NCI-H1092 treated with DMSO at 0.1 percent for 48 hours (cell line): Measurements from ENCODE around the gene TMEM43.

Source experiments
- DNase-seq: peaks from one replicate; lab custom pipeline; 2025; lab: John Stamatoyannopoulos, UW

The TMEM43 gene

DNA sequence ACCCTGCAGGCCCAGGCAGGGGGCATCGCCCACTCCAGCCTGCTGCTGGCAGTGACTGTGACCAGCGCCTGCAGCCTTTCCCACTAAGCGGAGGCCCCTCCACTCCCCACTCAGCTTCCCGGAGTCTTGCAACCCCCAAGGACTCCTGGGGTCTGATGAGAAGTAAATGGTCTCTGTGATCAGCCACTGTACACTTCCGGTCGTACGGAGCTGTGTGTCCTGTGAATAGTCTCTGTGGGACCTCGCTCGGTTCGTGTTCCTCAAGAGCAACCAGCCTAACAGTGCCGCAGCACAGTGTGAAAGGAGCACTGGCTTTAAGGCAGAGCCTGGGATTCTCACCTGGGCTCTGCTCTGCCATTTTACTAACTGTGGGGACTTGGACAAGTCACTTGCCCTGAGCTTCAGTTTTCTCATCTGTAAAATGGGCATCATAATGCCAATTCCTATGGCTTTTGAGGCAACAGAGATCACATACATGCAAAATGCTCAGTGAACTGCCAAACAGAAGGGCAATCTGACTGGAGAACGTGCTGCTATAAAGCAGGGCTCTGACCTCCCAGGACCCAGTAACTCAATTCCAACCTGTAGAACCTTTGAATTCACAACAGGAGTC is 26.7 kb downstream of the TMEM43 start:
- DNase-seq = no peak

DNA sequence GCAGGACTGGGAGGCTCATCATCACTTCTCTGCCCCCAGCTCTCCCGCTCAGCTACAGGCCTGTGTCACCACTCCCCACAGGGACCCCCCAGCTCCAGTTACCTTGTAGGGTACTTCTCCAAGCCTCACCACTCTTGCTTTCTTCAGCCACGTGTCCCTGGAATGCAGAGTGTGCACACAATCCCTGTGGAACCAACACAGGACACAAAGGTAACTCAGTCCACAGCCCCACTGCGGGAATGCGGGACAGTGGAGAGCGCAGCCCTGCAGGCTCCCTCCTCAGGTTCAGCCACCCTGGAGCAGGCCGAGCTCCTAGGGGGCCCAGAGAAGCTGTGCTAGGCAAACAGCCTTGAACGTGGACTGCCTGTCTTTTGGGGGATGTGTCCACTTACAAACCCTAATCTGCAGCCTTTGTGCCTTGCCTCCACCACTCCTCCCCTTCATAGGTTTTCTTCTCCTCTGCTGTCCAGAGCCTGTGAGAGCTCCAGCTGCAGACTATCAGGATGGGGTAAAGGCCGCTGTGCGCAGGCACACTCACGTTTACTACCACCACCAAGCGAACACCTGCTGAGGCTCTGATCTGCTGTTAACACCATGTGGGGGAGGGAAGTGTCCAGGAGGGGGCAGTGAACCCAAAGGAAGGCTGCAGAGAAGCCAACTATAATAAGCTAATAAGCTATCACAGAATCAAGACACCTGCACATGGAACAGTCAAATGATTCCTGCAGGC is 27.5 kb downstream of the TMEM43 start:
- no peak for DNase-seq

- no peak for DNase-seq
Observed at GRCh38 chr3:14152963-14153355, 28.1 kb downstream of the TMEM43 start.

DNA sequence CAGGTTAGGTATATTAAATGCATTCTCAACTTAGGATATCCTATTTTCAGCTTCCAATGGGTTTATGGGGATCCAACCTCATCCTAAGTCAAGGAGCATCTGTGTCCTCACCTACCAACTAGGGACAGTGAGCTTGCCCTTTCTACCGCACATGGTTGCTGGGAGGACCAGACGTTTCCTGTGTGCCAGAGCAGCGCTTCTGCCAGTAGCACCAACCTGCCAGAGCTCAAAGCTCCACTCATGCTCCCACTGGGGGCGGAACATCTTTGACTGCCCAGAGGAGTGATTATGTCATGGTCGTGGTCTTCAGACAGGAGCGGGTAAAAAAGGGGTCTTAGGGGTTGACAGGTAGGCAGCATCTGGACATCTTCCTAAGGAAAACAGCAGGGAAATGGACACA is 28.8 kb downstream of the TMEM43 start:
- DNase-seq = no peak

DNA sequence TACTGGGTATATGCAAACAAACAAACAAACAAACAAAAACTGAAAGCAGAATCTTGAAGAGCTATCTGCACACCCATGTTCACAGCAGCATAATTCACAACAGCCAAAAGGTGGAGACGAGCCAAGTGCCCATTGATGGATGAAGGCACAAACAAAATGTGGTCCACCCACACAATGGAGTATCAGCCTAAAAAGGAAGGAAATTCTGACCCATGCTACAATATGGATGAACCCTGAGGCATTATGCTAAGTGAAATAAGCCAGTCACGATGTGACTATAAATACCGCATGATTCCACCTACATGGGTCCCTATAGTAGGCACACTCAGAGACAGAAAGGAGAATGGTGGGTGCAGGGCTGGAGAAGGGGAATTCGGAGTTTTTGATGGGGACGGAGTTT is 29.4 kb downstream of the TMEM43 start:
- DNase-seq = no peak

- no peak for DNase-seq
Observed at GRCh38 chr3:14154895-14155440, 30.1 kb downstream of the TMEM43 start.

DNA sequence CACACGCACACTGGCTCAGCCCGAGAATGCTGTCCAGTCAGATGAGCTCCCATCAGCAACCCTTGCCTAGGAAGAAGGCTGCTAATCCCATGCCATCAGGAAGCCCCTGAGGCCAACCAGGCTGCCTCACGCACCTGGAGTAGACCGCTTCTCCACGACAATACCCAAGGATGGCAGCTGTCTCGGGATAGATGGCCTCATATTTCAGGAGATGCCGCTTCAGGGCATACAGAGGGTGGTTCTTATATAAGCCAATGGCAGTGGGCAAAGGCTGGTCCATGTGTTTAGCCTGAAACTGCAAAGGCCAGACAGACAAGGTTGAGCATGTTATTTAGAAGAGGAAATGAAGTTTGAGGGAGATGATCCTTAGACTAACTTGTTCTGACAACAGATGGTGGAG is 31.3 kb downstream of the TMEM43 start:
- DNase-seq = no peak

GRCh38 chr3:14156843-14157561 is 32.1 kb downstream of the TMEM43 start:
- no peak for DNase-seq

- no peak for DNase-seq
Observed at GRCh38 chr3:14157951-14158350, 33.1 kb downstream of the TMEM43 start.

GRCh38 chr3:14158370-14158769 is 33.5 kb downstream of the TMEM43 start:
- DNase-seq = no peak

GRCh38 chr3:14159426-14159825 is 34.6 kb downstream of the TMEM43 start:
- no peak for DNase-seq

- no peak for DNase-seq
Observed at GRCh38 chr3:14161282-14161681, 36.4 kb downstream of the TMEM43 start.

GRCh38 chr3:14162178-14162577 is 37.3 kb downstream of the TMEM43 start:
- DNase-seq = no peak

DNA sequence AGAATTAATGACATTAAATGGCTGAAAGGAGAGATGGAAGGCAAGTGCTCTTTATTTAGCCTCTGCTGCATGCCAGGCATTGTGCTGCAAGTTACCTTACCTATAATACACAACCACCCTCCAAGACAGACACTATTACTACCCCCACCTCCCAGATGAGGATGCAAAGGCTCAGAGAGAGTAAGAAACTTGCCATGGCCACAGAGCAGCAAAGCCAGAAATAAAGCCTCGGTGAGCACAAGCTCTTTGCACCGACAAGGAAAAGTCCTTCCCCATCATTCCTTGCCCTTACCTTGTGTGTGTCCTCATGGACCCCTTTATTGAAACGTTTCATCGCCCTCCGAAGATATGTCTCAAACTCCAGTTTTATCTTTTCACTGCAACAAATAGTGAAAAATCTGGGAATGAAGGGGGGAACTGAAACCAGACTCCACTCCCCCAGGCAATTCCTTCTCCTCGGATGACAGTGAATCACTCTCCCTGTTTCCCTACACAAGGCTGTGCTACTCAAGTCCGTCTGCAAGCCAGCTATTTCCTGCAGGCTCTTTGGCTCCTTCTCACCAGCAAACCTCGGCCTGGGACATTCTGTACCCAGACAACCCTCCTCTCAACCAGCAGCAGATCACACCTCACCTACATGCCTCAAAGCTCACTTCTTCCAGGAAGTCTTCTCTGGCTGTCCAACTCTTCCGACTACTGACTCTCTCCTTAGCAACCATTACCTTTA is 42.2 kb downstream of the TMEM43 start:
- no peak for DNase-seq

GRCh38 chr3:14169435-14169834 is 44.6 kb downstream of the TMEM43 start:
- DNase-seq = no peak

DNA sequence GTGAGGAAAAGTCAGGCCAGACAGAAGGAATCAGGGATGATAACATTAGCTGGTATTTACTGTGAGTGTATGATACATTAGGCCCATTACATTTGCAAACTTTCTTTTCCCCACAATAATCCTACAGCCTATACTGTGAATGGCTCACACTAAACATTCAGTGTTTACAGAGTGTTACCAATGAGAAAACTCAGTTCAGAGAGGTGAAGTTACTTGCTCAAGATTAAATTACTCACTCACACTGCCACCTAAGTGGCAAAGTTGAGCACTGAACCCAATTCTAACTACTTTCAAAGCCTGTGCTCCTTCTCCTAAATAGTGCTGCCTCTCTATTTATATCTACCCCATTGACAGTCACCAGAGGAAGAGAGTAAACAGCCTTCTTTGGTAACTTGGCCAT is 45.0 kb downstream of the TMEM43 start:
- no peak for DNase-seq

DNA sequence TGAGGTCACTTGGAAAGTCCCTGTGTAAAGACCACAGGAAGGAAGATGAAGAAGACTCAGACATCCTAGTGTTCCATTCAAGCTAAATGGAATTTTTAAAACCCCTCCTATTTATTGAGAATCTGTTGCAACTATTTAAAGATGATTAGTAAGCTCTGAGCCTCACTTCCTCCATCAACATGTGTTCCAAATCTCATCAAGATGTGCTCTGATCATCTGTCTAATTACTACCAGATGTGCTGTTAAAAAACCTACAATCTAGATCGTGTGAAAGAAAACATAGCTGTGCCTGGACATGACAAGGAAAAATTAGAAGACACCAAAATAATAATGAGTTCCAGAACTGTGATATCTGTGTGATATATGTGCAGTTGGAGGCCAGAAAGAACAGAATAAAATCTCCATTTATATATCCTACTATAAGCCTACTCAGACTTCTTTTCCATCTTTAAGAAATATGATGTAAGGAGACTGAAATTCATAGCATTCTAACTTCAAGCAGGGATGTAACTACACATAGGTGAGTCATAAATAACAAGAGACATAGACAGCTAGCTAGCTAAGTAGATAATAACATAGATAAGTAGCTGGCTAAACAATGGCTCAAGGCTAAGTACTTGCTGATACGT is 45.8 kb downstream of the TMEM43 start:
- DNase-seq = no peak

- no peak for DNase-seq
Observed at GRCh38 chr3:14172496-14172895, 47.6 kb downstream of the TMEM43 start.

DNA sequence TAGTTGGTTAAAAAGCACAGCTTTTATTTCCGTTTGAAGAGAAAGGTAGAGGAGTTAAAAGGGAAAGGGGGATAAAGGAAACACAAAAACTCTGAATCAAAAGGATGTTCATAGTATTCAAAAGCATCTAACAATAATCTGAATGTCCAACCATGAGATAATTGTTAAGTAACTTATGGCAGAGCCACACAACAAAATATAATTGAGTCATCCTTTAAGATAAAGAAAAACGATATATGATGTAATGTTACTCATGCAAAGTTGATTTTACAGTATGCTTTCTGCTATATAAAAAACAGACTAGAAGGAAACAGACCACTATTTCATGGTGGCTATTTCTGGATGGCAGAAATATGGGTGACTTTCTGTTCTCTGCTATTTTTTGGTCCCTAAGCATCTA is 49.6 kb downstream of the TMEM43 start:
- DNase-seq = no peak

DNA sequence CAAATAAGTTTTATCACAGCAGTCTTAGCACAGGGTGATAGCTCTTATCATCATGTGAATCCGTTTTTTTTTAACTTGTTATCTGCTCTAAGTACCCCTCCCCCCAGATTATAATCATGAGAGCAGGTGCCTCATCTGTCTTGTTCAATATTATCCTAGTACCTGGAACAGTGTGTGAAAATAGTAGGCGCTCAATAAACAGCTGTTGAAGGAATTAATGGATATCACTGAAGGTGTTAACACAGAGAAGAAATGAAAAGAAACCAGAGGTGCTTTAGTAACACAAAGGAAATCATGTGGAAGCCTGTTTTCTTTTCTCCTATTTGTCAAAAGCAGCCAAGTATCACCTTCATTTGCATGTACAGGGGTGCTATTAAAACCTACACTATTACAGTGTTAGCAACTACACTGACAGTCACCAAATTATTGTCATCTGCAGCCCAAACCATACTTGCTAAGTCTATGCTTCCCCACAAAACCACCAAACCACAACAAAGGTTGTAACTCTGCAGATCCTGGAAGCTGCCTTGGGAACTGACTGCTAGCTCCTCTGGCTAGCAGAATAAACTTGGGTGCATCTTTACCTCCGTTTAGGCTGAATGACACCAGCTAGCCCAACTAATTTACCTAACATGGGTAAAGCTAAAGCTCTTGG is 50.7 kb downstream of the TMEM43 start:
- no peak for DNase-seq

DNA sequence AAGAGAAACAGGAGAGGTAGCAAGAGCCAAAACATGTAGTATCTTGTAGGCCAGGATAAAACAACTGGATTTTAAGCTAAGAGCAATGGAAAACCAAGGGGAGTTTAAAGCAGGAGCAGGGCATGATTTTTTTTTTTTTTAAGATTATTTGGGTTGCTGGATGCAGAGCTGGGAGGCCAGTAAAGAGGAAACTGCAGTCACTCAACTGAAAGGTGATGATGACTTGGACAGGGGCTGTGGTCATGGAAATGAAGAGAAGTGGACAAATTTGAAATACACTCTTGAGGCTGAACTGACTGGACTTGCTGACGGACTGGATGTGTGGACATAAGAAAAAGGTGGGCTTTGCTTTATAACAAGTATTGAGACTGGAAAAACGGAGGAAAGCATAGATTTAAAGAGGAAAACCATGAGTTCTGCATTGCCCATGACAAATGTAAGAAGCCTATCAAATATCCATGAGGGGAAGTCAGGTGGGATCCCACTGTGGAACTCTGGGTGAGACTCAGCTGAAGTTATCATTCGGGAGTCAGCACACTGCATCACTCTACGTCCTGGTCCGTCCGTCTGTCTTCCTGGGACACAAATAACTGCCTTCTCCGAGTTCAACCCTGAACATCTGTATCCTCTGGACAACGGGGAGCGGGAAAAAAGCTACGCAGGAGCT is 52.9 kb downstream of the TMEM43 start:
- peak; percentile 41 for DNase-seq
